HG02588 (cell line): Measurements from ENCODE around the gene LGALS7.
"Not testable (repeated sequence)": the region's sequence is repeated elsewhere in the genome, so short reads cannot be mapped to it uniquely, and the experiment has no call there.

Experiments
- ATAC-seq: cut with Tn5 transposase; IDR thresholded peaks from one replicate; pipeline ENCODE4 v1.9.1; 2021; ENCODE audit warnings: mild to moderate bottlenecking, moderate library complexity; ENCODE audit not compliant: unreplicated experiment

LGALS7 gene

DNA sequence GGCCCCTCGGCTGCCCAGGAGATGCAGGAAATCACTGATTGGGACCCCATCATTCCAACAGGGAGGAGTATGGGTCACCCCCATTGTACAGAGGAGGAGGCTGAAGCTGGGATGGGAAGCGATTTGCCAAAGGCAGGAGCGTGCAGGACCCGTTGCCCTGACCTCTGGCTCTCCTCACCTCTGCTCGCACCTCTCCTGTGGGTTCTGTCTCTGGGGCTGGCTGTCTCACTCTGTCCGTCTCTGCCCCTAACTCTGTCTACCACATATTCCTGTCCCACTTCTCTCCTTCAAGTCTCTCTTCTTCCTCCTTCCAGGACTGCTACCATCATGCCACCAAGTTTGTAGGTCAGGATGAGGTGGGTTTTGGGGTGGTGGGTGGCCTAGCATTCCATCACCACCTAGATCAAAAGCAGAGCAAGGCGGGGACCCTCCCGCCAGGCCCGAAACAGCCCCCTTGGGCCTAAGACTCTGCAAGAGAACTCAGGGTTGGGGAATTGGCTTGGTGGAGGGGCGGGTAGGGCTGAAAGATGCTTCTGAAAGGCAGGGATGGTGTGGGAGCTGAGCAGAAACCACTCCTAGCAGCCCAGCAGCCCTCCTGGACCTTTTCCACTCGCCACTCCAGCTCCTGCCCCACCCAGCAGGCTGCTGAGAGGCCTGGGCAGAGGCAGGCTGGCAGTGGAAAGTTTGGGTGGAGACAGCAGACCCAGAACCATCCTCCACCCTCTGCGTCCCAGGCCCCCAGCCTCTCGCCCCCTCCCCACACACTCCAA lies 1.0 kb upstream of the LGALS7 start:
- ATAC-seq, result no peak

GRCh38 chr19:38771569-38771968 lies 1.7 kb downstream of the LGALS7 start:
- ATAC-seq, result not testable (repeated sequence)

- ATAC-seq, result peak; percentile 58
Measured at GRCh38 chr19:38770949-38771275, 2.4 kb downstream of the LGALS7 start.

DNA sequence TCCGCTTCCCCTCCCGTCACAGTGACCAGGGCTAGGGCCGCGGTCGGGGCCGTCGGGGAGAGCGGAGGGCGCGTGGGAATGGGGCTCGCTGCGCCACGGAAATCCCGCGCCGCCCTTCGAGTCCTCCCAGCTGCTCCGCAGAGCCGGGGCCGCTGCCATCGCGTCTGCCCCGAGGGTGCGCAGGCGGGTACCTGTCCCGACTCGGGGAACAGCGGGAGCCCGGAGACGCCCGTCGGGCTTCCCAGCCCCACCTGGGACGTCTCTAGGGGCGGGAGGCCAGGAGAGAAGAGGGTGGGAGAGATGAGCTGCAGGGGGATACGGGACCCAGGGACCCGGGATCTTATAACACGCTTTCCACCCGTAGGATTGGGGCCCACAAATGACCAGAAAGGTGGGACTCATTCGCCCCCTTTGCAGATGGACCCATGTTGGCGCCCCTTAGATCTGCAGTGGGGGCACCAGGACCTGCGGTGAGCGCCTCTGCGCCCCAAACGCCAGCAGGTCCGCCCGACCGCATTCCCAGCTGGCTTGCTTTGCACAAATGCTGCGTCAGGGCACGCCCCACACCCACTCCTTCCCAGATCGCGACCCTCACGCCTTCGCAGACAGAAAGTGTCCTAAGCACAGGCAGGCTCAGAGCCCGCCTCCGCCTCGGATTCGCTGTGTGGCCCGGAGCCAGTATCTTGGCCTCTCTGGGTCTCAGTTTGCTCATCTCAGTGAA lies 2.9 kb downstream of the LGALS7 start:
- not testable (repeated sequence) for ATAC-seq

DNA sequence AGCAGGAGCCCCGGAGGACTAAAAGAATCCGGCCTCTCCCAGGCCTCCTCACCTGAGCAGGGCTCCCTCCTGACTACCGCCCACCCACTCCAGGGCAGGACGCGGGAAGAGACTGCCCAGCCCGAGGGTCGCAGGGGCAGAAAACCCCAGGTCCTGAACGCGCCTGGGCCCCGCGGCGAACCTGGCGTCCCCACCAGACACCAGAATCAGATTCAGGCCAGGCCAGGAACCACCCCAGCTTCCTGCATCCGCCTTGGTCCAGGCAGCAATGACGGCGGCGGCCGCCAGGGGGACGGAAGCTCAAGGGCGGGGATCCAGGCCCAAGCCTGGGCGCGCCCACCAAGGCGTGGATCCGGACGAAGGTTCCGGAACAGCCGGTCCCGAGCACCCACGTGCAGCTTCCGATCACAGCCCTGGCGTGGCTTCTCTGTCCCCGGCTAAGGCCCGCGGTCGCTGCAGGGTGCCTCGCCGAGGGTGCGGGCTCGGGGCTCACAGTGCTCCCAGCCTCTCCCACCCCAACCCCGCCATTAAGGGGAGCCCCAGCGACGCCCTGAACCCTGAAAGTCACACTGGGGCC lies 3.6 kb downstream of the LGALS7 start:
- ATAC-seq, result peak; percentile 63

GRCh38 chr19:38766276-38767047 lies 6.9 kb downstream of the LGALS7 start:
- ATAC-seq, result no peak

DNA sequence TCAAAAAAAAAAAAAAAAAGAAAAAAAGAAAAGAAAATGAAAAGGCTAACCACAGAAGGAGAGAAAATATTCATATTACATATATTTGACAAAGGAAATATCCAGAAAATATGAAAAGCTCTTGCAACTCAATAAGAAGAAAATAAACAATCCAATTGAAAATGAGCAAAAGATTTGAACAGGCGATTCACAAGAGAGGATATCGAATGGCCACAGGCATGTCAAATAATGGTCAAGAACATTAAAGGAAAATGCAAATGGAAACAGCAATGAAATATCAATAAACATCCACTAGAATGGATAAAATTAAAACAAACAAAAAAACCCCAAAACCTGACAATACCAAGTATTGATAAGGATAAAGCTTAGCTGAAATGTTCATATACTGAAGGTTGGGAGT lies 8.1 kb downstream of the LGALS7 start:
- ATAC-seq, result no peak

- ATAC-seq, result no peak
Measured at GRCh38 chr19:38763795-38764220, 9.5 kb downstream of the LGALS7 start.

DNA sequence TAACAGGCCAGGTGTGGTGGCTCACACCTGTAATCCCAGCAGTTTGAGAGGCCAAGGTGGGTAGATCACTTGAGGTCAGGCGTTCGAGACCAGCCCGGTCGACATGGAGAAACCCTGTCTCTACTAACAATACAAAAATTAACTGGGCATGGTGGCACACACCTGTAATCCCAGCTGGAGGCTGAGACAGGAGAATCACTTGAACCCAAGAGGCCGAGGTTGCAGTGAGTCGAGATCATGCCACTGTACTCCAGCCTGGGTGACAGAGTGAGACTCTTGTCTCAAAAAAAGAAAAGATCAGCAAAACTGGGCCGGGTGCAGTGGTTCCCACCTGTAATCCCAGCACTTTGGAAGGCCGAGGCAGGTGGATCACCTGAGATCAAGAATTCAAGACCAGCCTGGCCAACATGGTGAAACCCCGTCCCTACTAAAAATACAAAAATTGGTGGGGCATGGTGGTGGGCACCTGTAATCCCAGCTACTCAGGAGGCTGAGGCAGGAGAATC lies 11.4 kb downstream of the LGALS7 start:
- ATAC-seq, result not testable (repeated sequence)

- ATAC-seq, result not testable (repeated sequence)
Measured at GRCh38 chr19:38760805-38761517, 12.4 kb downstream of the LGALS7 start.

- no peak for ATAC-seq
Measured at GRCh38 chr19:38759590-38760003, 13.7 kb downstream of the LGALS7 start.

DNA sequence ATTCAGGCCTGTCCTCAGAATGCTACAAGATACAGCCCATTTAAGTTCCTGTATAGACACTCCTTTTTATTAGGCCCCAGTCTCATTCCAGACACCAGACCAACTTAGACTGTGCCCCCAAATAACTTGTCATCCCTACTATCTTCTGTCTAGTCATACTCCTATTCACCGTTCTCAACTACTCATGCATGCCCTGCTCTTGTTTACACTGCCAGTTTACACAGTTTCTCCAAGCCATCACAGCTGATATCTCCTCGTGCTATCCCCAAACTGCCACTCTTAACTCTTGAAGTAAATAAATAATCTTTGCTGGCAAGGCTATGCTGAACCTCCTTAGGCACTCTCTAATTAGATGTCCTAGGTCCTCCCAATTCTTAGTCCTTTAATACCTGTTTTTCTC lies 19.1 kb downstream of the LGALS7 start:
- not testable (repeated sequence) for ATAC-seq

GRCh38 chr19:38753783-38754182 lies 19.5 kb downstream of the LGALS7 start:
- ATAC-seq, result not testable (repeated sequence)

DNA sequence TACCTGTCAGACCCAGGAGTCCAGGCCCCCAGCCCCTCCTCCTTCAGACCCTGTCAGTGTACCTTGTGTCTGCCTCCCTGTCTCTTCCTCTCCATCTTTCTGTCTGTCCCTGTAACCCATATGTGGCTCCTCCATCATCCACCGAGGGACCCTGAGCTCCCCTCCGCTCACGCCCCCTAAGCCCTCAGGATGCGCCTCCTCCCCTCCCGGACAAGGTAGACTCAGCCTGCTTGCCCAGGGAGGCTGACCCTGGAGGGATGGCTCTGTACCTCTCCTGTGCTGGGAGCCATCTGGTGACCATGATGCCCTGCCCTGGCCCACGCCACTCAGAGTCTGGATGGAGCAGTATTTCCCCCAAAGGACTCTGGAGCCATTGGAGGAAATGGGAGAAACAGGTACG lies 28.0 kb downstream of the LGALS7 start:
- no peak for ATAC-seq

GRCh38 chr19:38744874-38745273 lies 28.4 kb downstream of the LGALS7 start:
- no peak for ATAC-seq

- ATAC-seq, result no peak
Measured at GRCh38 chr19:38744298-38744681, 29.0 kb downstream of the LGALS7 start, which contains the start of gene CAPN12. Gene CAPN12, minus strand, starts transcription at chr19:38744474. Its CDS starts 309 bp downstream, at chr19:38744165.

DNA sequence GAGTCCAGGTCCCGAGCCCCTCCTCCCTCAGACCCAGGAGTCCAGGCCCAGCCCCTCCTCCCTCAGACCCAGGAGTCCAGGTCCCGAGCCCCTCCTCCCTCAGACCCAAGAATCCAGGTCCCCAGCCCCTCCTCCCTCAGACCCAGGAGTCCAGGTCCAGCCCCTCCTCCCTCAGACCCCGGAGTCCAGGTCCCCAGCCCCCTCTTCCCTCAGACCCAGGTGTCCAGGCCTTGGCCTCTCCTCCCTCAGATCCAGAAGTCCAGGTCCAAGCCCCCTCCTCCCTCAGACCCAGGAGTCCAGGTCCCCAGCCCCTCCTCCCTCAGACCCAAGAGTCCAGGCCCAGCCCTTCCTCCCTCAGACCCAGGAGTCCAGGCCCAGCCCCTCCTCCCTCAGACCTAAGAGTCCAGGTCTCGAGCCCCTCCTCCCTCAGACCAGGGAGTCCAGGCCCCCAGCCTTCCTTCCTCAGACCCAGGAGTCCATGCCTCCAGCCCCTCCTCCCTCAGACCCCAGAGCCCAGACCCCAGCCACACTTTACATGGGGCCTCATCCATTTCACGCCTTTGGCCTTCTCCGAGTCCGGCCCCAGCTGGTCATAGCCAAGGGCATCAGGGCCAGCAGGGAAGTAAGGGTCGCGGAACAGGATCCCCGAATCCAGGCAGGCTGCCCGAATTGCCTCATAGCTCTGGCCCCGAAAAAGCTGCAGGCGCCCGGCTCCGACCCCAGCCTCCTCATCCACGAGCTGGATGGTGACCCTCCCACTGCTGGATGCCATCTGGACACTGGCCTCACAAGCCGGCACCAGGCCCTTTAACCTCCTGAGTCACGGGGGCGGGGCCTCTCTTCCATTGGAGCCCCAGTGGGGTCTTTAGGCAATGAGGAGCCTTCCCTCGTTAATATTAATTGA lies 29.7 kb downstream of the LGALS7 start:
- no peak for ATAC-seq

- no peak for ATAC-seq
Measured at GRCh38 chr19:38742906-38743305, 30.4 kb downstream of the LGALS7 start.

- ATAC-seq, result no peak
Measured at GRCh38 chr19:38742296-38742695, 31.0 kb downstream of the LGALS7 start.
